GM12891 (cell line): ENCODE results near the gene PPHLN1.

Source experiments
- POLR2A ChIP-seq: IDR thresholded peaks from 2 replicates; pipeline ENCODE4 v1.6.1; 2011; ENCODE audit warnings: low read depth, low read length, control low read depth
- POLR2AphosphoS5 ChIP-seq: IDR thresholded peaks from 2 replicates; pipeline ENCODE4 v1.6.1; 2011; ENCODE audit warnings: low read depth, low read length, control low read depth

- no peak for TF ChIP-seq POLR2AphosphoS5
- no peak for TF ChIP-seq POLR2A
Observed at GRCh38 chr12:42296503-42297109, 29.4 kb upstream of the PPHLN1 start.
